HepG2 (cell line): ENCODE data around the gene ITPK1.
A peak's percentile ranks its signal among the peaks of the same experiment; 100 is the strongest.

Source experiments
- BRCA1 ChIP-seq: sonication (generic); formaldehyde crosslinking; IDR thresholded peaks from 2 replicates; pipeline ENCODE4 v1.4.0; 2020; ENCODE audit warnings: missing genetic modification reagents
- NR1H2 ChIP-seq: sonication (generic); formaldehyde crosslinking; IDR thresholded peaks from 2 replicates; pipeline ENCODE4 v1.8.1; 2022; ENCODE audit warnings: low read depth, missing genetic modification reagents, borderline replicate concordance
- ZNF768 ChIP-seq: sonication (generic); formaldehyde crosslinking; IDR thresholded peaks from 2 replicates; pipeline ENCODE4 v1.4.0; 2020; ENCODE audit warnings: missing genetic modification reagents
- TF ChIP-seq, protein P1 (sequence below): fragments of 450-650 bp; IDR thresholded peaks from 2 replicates; pipeline ENCODE4 v1.6.1; 2016

DNA sequence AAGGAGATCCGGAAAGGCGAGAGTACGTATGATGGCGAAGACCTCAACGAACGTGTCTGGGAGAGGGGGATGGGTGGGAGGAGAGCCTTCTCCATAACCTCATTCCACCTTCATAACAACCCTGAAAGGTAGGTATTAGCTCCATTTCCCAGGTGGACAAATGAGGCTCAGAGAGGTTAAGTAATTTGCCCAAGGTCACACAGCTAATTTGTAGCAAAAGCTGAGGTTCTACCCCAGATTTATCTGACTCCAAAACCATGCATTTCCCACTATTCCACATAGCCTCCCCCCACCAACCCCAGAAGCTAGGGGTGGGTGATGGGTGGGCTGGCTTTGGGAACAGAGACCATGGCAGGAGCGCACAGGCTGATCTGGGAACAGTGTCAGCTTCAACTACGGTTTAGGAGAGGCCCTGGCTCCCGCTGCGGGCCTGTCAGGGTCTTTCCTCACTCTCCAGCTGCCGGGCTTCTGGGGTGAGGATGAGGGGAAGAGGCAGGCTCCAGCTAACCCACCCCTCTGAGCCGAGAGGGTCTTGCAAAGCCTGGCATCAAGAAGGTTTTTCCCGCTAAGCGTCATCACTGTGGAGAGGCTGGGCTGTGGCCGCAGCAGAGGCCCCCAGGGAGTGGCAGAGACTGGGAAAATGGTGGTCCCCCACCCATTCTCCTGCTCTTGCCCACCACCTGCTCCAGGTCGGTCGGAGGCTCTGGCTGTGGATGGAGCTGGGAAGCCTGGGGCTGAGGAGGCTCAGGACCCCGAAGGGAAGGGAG is 183.9 kb downstream of the ITPK1 start:
- TF ChIP-seq ZNF768 (CRISPR knock-in tag) (peak; percentile 85; the same call in 1 of the 2 replicates), BRCA1 (CRISPR knock-in tag) (no peak), NR1H2 (no peak)
- TF ChIP-seq, protein P1, sequence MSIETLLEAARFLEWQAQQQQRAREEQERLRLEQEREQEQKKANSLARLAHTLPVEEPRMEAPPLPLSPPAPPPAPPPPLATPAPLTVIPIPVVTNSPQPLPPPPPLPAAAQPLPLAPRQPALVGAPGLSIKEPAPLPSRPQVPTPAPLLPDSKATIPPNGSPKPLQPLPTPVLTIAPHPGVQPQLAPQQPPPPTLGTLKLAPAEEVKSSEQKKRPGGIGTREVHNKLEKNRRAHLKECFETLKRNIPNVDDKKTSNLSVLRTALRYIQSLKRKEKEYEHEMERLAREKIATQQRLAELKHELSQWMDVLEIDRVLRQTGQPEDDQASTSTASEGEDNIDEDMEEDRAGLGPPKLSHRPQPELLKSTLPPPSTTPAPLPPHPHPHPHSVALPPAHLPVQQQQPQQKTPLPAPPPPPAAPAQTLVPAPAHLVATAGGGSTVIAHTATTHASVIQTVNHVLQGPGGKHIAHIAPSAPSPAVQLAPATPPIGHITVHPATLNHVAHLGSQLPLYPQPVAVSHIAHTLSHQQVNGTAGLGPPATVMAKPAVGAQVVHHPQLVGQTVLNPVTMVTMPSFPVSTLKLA: no peak
